ENCODE data around the gene SLC9A1. TPM values are rescaled to one million over a fixed set of nuclear protein-coding genes. Genes with fewer than 3 reads are reported as not detected.

Gene SLC9A1
- total and polyA plus RNA-seq, 2 of the 8 experiments (the other 6 are each of a cell fraction or from before 2014, with no cell fraction given): 11.3 to 25.1 TPM

GRCh38 chr1:27150641-27151040 lies 4.3 kb downstream of the SLC9A1 start (continued):
- TF ChIP-seq GABPA (IDR thresholded peaks at IDR 0.05; ENCODE audit: borderline replicate concordance, insufficient read depth, low read length): no peak

All from H1 (cell line).